Skeletal muscle satellite cell (primary cell): ENCODE measurements around the gene TBC1D20.
"Not testable (repeated sequence)": the region's sequence is repeated elsewhere in the genome, so short reads cannot be mapped to it uniquely, and the experiment has no call there.

ENCODE experiments used
- H3K27me3 ChIP-seq: 2 replicates; pipeline ENCODE4 v1.7.0; 2013; ENCODE audit warnings: low read length; ENCODE audit not compliant: control insufficient read depth, insufficient read depth
- H3K36me3 ChIP-seq: 2 replicates; pipeline ENCODE4 v1.7.0; 2013; ENCODE audit warnings: mild to moderate bottlenecking, control low read depth, low read length; ENCODE audit not compliant: insufficient read depth
- H3K4me1 ChIP-seq: 2 replicates; pipeline ENCODE4 v1.7.0; 2013; ENCODE audit warnings: low read length; ENCODE audit not compliant: control insufficient read depth, insufficient read depth
- H3K4me2 ChIP-seq: 2 replicates; pipeline ENCODE4 v1.7.0; 2013; ENCODE audit warnings: mild to moderate bottlenecking, low read length
- H3K4me3 ChIP-seq: 2 replicates; pipeline ENCODE4 v1.7.0; 2013; ENCODE audit warnings: low read length
- H3K9ac ChIP-seq: 2 replicates; pipeline ENCODE4 v1.7.0; 2013; ENCODE audit warnings: mild to moderate bottlenecking, low read depth, low read length, moderate library complexity
- H3K9me3 ChIP-seq: replicated peaks from 2 replicates; pipeline ENCODE4 v1.7.0; 2013; ENCODE audit warnings: mild to moderate bottlenecking, control low read depth, low read length

Gene TBC1D20

GRCh38 chr20:472889-473292 is 10.6 kb upstream of the TBC1D20 start:
- no peak overlapping the region for H3K9ac ChIP-seq
- no peak overlapping the region for H3K4me3 ChIP-seq
- H3K9me3 ChIP-seq: peaks cover 4% of the 10 kb centered on the region
- no peak overlapping the region for H3K4me2 ChIP-seq
- H3K4me1 ChIP-seq: peaks cover 1% of the 10 kb centered on the region
- H3K27me3 ChIP-seq: peaks cover 2% of the 10 kb centered on the region
- peaks cover 16% of the 10 kb centered on the region for H3K36me3 ChIP-seq

GRCh38 chr20:472137-472846 is 10.0 kb upstream of the TBC1D20 start:
- H3K4me1 ChIP-seq: no peaks in the 10 kb centered on the region
- H3K4me2 ChIP-seq: no peak overlapping the region
- no peak overlapping the region for H3K4me3 ChIP-seq
- peaks cover 10% of the 10 kb centered on the region for H3K36me3 ChIP-seq
- H3K27me3 ChIP-seq: peaks cover 2% of the 10 kb centered on the region
- H3K9me3 ChIP-seq: peaks cover 4% of the 10 kb centered on the region
- no peak overlapping the region for H3K9ac ChIP-seq

GRCh38 chr20:469746-470490 is 7.6 kb upstream of the TBC1D20 start:
- no peaks in the 10 kb centered on the region for H3K4me1 ChIP-seq
- H3K27me3 ChIP-seq: peaks cover 2% of the 10 kb centered on the region
- no peak overlapping the region for H3K9ac ChIP-seq
- no peak overlapping the region for H3K4me3 ChIP-seq
- peaks cover 4% of the 10 kb centered on the region for H3K9me3 ChIP-seq
- no peak overlapping the region for H3K4me2 ChIP-seq
- H3K36me3 ChIP-seq: no peaks in the 10 kb centered on the region

- Histone ChIP-seq H3K27me3 (peaks cover 2% of the 10 kb centered on the region), H3K4me3 (no peak overlapping the region), H3K9me3 (peaks cover 4% of the 10 kb centered on the region), H3K4me1 (peaks cover 3% of the 10 kb centered on the region), H3K9ac (no peak overlapping the region), H3K36me3 (no peaks in the 10 kb centered on the region), H3K4me2 (no peak overlapping the region)
Observed at GRCh38 chr20:467755-468154, 5.4 kb upstream of the TBC1D20 start.

GRCh38 chr20:461254-462198 is 807 bp downstream of the TBC1D20 start:
- H3K4me1 ChIP-seq: peaks cover 16% of the 10 kb centered on the region
- no peaks in the 10 kb centered on the region for H3K9me3 ChIP-seq
- peak overlapping the region; percentile 98 for H3K4me3 ChIP-seq
- H3K36me3 ChIP-seq: no peaks in the 10 kb centered on the region
- peak overlapping the region; percentile 87 for H3K9ac ChIP-seq
- peak overlapping the region; percentile 94 for H3K4me2 ChIP-seq
- H3K27me3 ChIP-seq: no peaks in the 10 kb centered on the region

GRCh38 chr20:460707-461106 is 1.6 kb downstream of the TBC1D20 start:
- Histone ChIP-seq H3K4me3 (peak overlapping the region; percentile 98), H3K27me3 (no peaks in the 10 kb centered on the region), H3K9me3 (no peaks in the 10 kb centered on the region), H3K9ac (peak overlapping the region; percentile 87), H3K4me1 (peaks cover 16% of the 10 kb centered on the region), H3K4me2 (peak overlapping the region; percentile 94), H3K36me3 (no peaks in the 10 kb centered on the region)

- peaks cover 16% of the 10 kb centered on the region for H3K4me1 ChIP-seq
- H3K9me3 ChIP-seq: no peaks in the 10 kb centered on the region
- H3K4me3 ChIP-seq: peak overlapping the region; percentile 9
Observed at GRCh38 chr20:460180-460579, 2.2 kb downstream of the TBC1D20 start.

GRCh38 chr20:458776-459175 is 3.6 kb downstream of the TBC1D20 start:
- no peaks in the 10 kb centered on the region for H3K36me3 ChIP-seq
- no peaks in the 10 kb centered on the region for H3K9me3 ChIP-seq
- no peak overlapping the region for H3K9ac ChIP-seq
- no peaks in the 10 kb centered on the region for H3K27me3 ChIP-seq
- peak overlapping the region; percentile 25 for H3K4me2 ChIP-seq
- no peak overlapping the region for H3K4me3 ChIP-seq
- H3K4me1 ChIP-seq: peaks cover 16% of the 10 kb centered on the region

More at GRCh38 chr20:460180-460579, 2.2 kb downstream of the TBC1D20 start:
- no peaks in the 10 kb centered on the region for H3K27me3 ChIP-seq
- peak overlapping the region; percentile 22 for H3K9ac ChIP-seq
- H3K36me3 ChIP-seq: no peaks in the 10 kb centered on the region
- peak overlapping the region; percentile 94 for H3K4me2 ChIP-seq

GRCh38 chr20:454951-455350 is 7.4 kb downstream of the TBC1D20 start:
- Histone ChIP-seq H3K4me2 (no peak overlapping the region), H3K4me1 (peaks cover 4% of the 10 kb centered on the region), H3K9ac (no peak overlapping the region), H3K9me3 (no peaks in the 10 kb centered on the region), H3K4me3 (no peak overlapping the region), H3K36me3 (peaks cover 5% of the 10 kb centered on the region), H3K27me3 (no peaks in the 10 kb centered on the region)

- not testable (repeated sequence) for H3K4me2 ChIP-seq, H3K27me3 ChIP-seq, H3K9ac ChIP-seq, H3K36me3 ChIP-seq, H3K9me3 ChIP-seq, H3K4me3 ChIP-seq, H3K4me1 ChIP-seq
Observed at GRCh38 chr20:452021-452420, 10.3 kb downstream of the TBC1D20 start.
